Tibial nerve (tissue), 3 donors: ENCODE data around the gene DHX32.

Source experiments
- CTCF ChIP-seq, 5 experiments: fragments of 200-600 bp in 3 of 5; fragments of 450-650 bp in 2 of 5; sonication (generic) in 3 of 5; IDR thresholded peaks; one replicate each; pipeline ENCODE4 v1.5.1; 2016 to 2019; ENCODE audit warnings: antibody characterized with exemption in 5 of 5, mild to moderate bottlenecking in 3 of 5, moderate library complexity in 2 of 5
- POLR2A ChIP-seq, 2 donors: fragments of 450-650 bp; IDR thresholded peaks; one replicate each; pipeline ENCODE4 v1.6.1; 2017; ENCODE audit warnings: antibody characterized with exemption in 2 of 2, mild to moderate bottlenecking in 2 of 2, moderate library complexity in 2 of 2

- TF ChIP-seq POLR2A (IDR thresholded peaks at IDR 0.05) (no peak), CTCF (IDR thresholded peaks at IDR 0.05) (no peak)
These were observed 30.1 kb upstream of the DHX32 start for GRCh38 chr10:125911145-125911544.
